ENCODE measurements around the gene GNG2.
A peak's percentile ranks its signal among the peaks of the same experiment; 100 is the strongest.
"Not testable (repeated sequence)": the region's sequence is repeated elsewhere in the genome, so short reads cannot be mapped to it uniquely, and the experiment has no call there.

The GNG2 gene

DNA sequence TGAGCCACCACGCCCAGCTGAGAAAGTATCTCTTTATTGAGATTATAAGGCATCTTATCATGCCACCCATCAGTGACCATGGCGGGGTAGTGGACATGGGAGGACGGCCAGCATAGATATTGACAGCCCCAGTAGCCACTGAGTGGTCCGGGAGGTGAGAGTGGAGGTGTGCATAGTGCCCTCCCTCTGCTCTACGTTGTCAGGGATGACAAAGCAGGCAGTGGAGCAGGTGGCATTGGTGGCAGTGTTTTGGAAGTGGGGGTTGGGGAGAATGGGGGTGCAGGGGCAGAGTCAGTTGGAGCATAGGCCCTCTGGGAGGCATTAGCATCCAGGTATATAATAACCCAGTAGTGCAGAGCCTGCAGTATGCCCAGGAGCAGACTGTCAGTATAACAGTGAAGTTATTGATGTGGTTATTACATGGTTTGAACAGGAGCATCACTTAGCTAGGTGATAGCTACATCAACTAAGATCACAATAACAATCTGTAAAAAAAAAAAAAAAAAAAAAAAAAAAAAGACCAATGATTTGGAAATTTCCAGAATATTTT lies 41.1 kb downstream of the GNG2 start:
- Histone ChIP-seq H2AK5ac (ENCODE audit: low read length) (no peak overlapping the region), H3K36me3 (ENCODE audit: control insufficient read depth in 1 of 2, insufficient read depth in 2 of 2, low read length in 2 of 2) (no peaks in the 10 kb centered on the region), H4K12ac (ENCODE audit: low read depth, low read length) (no peak overlapping the region), H2BK120ac (ENCODE audit: insufficient read depth, low read length, poor library complexity) (no peak overlapping the region), H3K79me1 (ENCODE audit: low read length) (no peaks in the 10 kb centered on the region), H3K9ac (ENCODE audit: low read length) (no peak overlapping the region), H3K23ac (ENCODE audit: low read length) (no peak overlapping the region), H3K27ac (ENCODE audit: low read depth, low read length) (no peak overlapping the region), H2BK12ac (ENCODE audit: low read length) (no peak overlapping the region), H3K9me3 (ENCODE audit: insufficient read depth, low read depth, low read length) (peaks cover 3% of the 10 kb centered on the region), H3K14ac (ENCODE audit: low read length) (no peak overlapping the region), H3K79me2 (ENCODE audit: control insufficient read depth, insufficient read depth, low read length, poor library complexity) (no peaks in the 10 kb centered on the region), H3K27me3 (ENCODE audit: insufficient read depth, low read length) (no peaks in the 10 kb centered on the region), H2AFZ (ENCODE audit: insufficient read depth, low read length, poor library complexity) (no peak overlapping the region), H4K91ac (ENCODE audit: low read depth, low read length) (no peak overlapping the region), H3K4me1 (ENCODE audit: control insufficient read depth in 1 of 2, insufficient read depth in 2 of 2, low read length in 2 of 2) (no peaks in the 10 kb centered on the region), H3K4me2 (ENCODE audit: low read length) (no peak overlapping the region), H3K4ac (ENCODE audit: low read depth, low read length) (no peak overlapping the region), H4K8ac (ENCODE audit: low read depth, low read length) (no peak overlapping the region), H3K18ac (ENCODE audit: low read length) (no peak overlapping the region), H2BK5ac (ENCODE audit: low read depth, low read length, poor library complexity) (no peak overlapping the region), H3K4me3 (ENCODE audit: low read depth, low read length) (no peak overlapping the region)
- no peak for DNase-seq
- WGBS (ENCODE audit: extremely low coverage, insufficient coverage, insufficient read length), result no CpG with 5 or more reads among the region's 5 CpGs

DNA sequence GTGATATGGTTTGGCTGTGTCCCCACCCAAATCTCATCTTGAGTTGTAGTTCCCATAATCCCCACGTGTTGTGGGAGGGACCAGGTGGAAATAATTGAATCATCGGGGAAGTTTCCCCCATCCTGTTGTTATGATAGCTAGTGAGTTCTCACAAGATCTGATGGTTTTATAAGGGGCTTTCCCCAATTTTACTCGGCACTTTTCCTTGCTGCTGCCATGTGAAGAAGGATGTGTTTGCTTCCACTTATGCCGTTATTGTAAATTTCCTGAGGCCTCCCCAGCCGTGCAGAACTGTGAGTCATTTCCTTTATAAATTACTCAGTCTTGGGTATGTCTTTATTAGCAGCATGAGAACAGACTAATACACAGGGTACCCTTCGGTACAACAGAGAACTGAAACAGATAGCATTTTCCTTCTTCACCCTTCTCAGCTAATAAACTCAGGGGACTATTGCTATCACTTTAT lies 45.3 kb downstream of the GNG2 start:
- not testable (repeated sequence) for H2AFZ ChIP-seq (ENCODE audit: insufficient read depth, low read length, poor library complexity); H3K4me3 ChIP-seq (ENCODE audit: low read depth, low read length); H3K4ac ChIP-seq (ENCODE audit: low read depth, low read length); H3K9me3 ChIP-seq (ENCODE audit: insufficient read depth, low read depth, low read length); H3K9ac ChIP-seq (ENCODE audit: low read length); H2BK120ac ChIP-seq (ENCODE audit: insufficient read depth, low read length, poor library complexity); H3K79me2 ChIP-seq (ENCODE audit: control insufficient read depth, insufficient read depth, low read length, poor library complexity); H3K27me3 ChIP-seq (ENCODE audit: insufficient read depth, low read length); H3K79me1 ChIP-seq (ENCODE audit: low read length); H4K8ac ChIP-seq (ENCODE audit: low read depth, low read length); H3K18ac ChIP-seq (ENCODE audit: low read length); H2BK5ac ChIP-seq (ENCODE audit: low read depth, low read length, poor library complexity); H3K4me2 ChIP-seq (ENCODE audit: low read length); H3K36me3 ChIP-seq (ENCODE audit: control insufficient read depth in 1 of 2, insufficient read depth in 2 of 2, low read length in 2 of 2); H3K23ac ChIP-seq (ENCODE audit: low read length); H3K14ac ChIP-seq (ENCODE audit: low read length); H3K27ac ChIP-seq (ENCODE audit: low read depth, low read length); H2AK5ac ChIP-seq (ENCODE audit: low read length); H4K12ac ChIP-seq (ENCODE audit: low read depth, low read length); H3K4me1 ChIP-seq (ENCODE audit: control insufficient read depth in 1 of 2, insufficient read depth in 2 of 2, low read length in 2 of 2); H2BK12ac ChIP-seq (ENCODE audit: low read length); H4K91ac ChIP-seq (ENCODE audit: low read depth, low read length)
- WGBS (ENCODE audit: extremely low coverage, insufficient coverage, insufficient read length), result no CpG with 5 or more reads among the region's 6 CpGs
- DNase-seq, result peak in 1 of 2 donors; percentile 9

DNA sequence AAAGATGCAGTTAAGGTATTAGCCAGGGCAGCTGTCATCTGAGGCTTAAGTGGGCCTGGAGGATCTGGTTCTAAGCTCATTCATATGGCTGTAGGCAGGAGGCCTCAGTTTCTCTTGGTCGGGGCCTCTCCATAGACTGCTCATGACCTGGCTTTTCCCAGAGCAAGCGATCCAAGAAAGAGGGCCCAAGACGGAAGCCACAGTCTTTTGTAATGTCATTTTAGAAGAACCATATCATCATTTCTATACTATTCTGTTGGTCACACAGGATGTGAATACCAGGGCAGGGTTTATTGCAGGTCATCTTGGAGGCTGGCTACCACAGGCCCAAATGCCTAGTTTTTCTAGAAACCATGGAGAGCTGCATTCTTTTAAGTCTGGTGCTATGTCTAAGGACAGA lies 47.7 kb downstream of the GNG2 start:
- Histone ChIP-seq H4K8ac (ENCODE audit: low read depth, low read length) (no peak overlapping the region), H2AFZ (ENCODE audit: insufficient read depth, low read length, poor library complexity) (no peak overlapping the region), H4K12ac (ENCODE audit: low read depth, low read length) (no peak overlapping the region), H3K27ac (ENCODE audit: low read depth, low read length) (no peak overlapping the region), H2BK5ac (ENCODE audit: low read depth, low read length, poor library complexity) (no peak overlapping the region), H3K14ac (ENCODE audit: low read length) (no peak overlapping the region), H2BK120ac (ENCODE audit: insufficient read depth, low read length, poor library complexity) (no peak overlapping the region), H2BK12ac (ENCODE audit: low read length) (no peak overlapping the region), H3K9me3 (ENCODE audit: insufficient read depth, low read depth, low read length) (peaks cover 3% of the 10 kb centered on the region), H2AK5ac (ENCODE audit: low read length) (no peak overlapping the region), H3K18ac (ENCODE audit: low read length) (no peak overlapping the region), H3K79me2 (ENCODE audit: control insufficient read depth, insufficient read depth, low read length, poor library complexity) (no peaks in the 10 kb centered on the region), H3K36me3 (ENCODE audit: control insufficient read depth in 1 of 2, insufficient read depth in 2 of 2, low read length in 2 of 2) (no peaks in the 10 kb centered on the region), H4K91ac (ENCODE audit: low read depth, low read length) (no peak overlapping the region), H3K79me1 (ENCODE audit: low read length) (no peaks in the 10 kb centered on the region), H3K4me3 (ENCODE audit: low read depth, low read length) (no peak overlapping the region), H3K4me2 (ENCODE audit: low read length) (no peak overlapping the region), H3K4ac (ENCODE audit: low read depth, low read length) (no peak overlapping the region), H3K9ac (ENCODE audit: low read length) (no peak overlapping the region), H3K27me3 (ENCODE audit: insufficient read depth, low read length) (no peaks in the 10 kb centered on the region), H3K23ac (ENCODE audit: low read length) (no peak overlapping the region), H3K4me1 (ENCODE audit: control insufficient read depth in 1 of 2, insufficient read depth in 2 of 2, low read length in 2 of 2) (no peaks in the 10 kb centered on the region)
- no peak for DNase-seq
- no CpG with 5 or more reads among the region's 3 CpGs for WGBS (ENCODE audit: extremely low coverage, insufficient coverage, insufficient read length)

DNA sequence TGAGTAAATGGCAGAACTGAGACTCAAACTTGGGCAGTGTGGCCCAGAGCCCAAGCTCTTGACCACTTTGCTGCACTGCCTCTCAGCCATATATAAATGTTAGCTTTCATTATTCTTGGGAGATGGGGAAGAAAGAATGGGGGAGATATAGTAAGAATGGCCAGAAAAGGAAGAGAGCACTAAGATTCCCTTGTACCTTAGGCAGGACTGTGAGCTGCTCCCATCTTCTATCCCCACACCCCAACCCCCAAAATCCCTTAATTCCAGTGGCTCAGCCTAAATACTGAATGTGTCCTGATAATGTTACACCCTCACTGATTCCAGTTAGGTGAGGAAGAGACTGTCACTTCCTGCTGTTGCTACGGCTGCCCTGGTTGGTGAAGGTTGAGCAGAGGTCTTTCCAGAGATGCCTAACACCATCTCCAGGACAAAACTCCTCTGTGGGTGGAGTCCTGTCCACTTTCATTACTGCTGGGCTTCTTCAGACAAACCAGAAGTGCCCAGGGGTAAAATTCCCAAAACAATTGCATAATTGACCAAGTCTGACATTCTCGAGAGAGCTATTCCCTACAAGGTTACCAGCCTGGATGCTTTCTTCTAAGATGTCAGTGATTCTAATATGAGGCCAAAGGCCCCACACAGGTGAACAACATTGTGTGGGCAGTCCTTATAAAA lies 51.8 kb downstream of the GNG2 start:
- Histone ChIP-seq H3K4me2 (ENCODE audit: low read length) (no peak overlapping the region), H4K91ac (ENCODE audit: low read depth, low read length) (no peak overlapping the region), H3K9ac (ENCODE audit: low read length) (no peak overlapping the region), H3K14ac (ENCODE audit: low read length) (no peak overlapping the region), H3K27ac (ENCODE audit: low read depth, low read length) (no peak overlapping the region), H3K27me3 (ENCODE audit: insufficient read depth, low read length) (no peaks in the 10 kb centered on the region), H2AFZ (ENCODE audit: insufficient read depth, low read length, poor library complexity) (no peak overlapping the region), H3K4me3 (ENCODE audit: low read depth, low read length) (no peak overlapping the region), H3K79me2 (ENCODE audit: control insufficient read depth, insufficient read depth, low read length, poor library complexity) (no peaks in the 10 kb centered on the region), H3K9me3 (ENCODE audit: insufficient read depth, low read depth, low read length) (peaks cover 1% of the 10 kb centered on the region), H2BK120ac (ENCODE audit: insufficient read depth, low read length, poor library complexity) (no peak overlapping the region), H3K4ac (ENCODE audit: low read depth, low read length) (no peak overlapping the region), H3K79me1 (ENCODE audit: low read length) (no peaks in the 10 kb centered on the region), H2BK5ac (ENCODE audit: low read depth, low read length, poor library complexity) (no peak overlapping the region), H4K8ac (ENCODE audit: low read depth, low read length) (no peak overlapping the region), H4K12ac (ENCODE audit: low read depth, low read length) (no peak overlapping the region), H2BK12ac (ENCODE audit: low read length) (no peak overlapping the region), H3K4me1 (ENCODE audit: control insufficient read depth in 1 of 2, insufficient read depth in 2 of 2, low read length in 2 of 2) (no peaks in the 10 kb centered on the region), H3K18ac (ENCODE audit: low read length) (no peak overlapping the region), H3K23ac (ENCODE audit: low read length) (no peak overlapping the region), H2AK5ac (ENCODE audit: low read length) (no peak overlapping the region), H3K36me3 (ENCODE audit: control insufficient read depth in 1 of 2, insufficient read depth in 2 of 2, low read length in 2 of 2) (no peaks in the 10 kb centered on the region)
- WGBS (ENCODE audit: extremely low coverage, insufficient coverage, insufficient read length), result no CpG with 5 or more reads among the region's 2 CpGs
- peak; percentile 2 to 50 for DNase-seq

All from trophoblast cell (in vitro differentiated cells and primary cell).